ENCODE measurements around the gene ALPL. TPM values are rescaled to one million over a fixed set of nuclear protein-coding genes. Genes with fewer than 3 reads are reported as not detected.

ALPL gene
- total RNA-seq, 4 donors from 2014 or later: 1.6 to 8.6 (median 1.8) TPM

DNA sequence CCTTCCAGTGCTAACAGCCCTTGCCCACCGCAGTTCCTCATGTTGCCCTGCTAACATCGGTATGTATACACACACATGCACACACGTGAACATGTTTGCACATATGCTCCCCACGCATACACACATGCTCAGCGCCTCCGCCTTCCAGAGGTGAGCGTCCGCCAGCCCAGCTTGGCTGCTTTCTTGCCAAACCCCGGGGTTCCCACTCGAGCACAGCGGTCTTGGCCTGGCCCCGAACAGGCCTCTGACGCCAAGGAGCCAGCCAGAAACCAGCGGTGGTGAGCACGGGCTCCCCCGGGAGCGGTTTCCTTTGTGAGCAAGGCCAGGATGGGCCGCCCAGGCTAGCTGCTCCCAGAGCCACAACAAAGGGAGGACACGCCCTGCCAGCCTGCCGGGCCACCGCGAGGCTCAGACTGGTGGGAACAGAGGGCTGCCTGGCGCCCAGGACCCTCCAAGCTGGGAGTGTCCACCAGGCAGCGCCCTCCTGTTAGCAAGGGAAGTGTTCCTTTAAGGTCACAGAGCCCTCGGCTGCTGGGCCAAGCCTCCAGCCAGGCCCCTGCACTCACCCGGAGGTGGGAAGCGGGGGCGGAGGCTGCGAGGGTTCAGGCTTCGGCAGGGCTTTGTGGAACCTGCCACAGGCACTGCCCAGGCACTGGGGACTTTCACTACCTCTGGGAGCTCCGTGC is 65.4 kb downstream of the ALPL start:
- H3K27me3 ChIP-seq: peaks cover 4% of the 10 kb centered on the region
- H3K4me1 ChIP-seq: peaks cover 0 to 12% (median 3%) of the 10 kb centered on the region in 4 donors
- H3K27ac ChIP-seq: peak overlapping the region in 3 of 4 donors; percentile 38 to 43 (median 41)
- no peaks in the 10 kb centered on the region for H3K9me3 ChIP-seq
- no peaks in the 10 kb centered on the region for H3K36me3 ChIP-seq
- TF ChIP-seq, protein P1, sequence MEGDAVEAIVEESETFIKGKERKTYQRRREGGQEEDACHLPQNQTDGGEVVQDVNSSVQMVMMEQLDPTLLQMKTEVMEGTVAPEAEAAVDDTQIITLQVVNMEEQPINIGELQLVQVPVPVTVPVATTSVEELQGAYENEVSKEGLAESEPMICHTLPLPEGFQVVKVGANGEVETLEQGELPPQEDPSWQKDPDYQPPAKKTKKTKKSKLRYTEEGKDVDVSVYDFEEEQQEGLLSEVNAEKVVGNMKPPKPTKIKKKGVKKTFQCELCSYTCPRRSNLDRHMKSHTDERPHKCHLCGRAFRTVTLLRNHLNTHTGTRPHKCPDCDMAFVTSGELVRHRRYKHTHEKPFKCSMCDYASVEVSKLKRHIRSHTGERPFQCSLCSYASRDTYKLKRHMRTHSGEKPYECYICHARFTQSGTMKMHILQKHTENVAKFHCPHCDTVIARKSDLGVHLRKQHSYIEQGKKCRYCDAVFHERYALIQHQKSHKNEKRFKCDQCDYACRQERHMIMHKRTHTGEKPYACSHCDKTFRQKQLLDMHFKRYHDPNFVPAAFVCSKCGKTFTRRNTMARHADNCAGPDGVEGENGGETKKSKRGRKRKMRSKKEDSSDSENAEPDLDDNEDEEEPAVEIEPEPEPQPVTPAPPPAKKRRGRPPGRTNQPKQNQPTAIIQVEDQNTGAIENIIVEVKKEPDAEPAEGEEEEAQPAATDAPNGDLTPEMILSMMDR (IDR thresholded peaks at IDR 0.05): no peak
- TF ChIP-seq POLR2AphosphoS5 (IDR thresholded peaks at IDR 0.05) (no peak), POLR2A (IDR thresholded peaks at IDR 0.05) (no peak), EP300 (IDR thresholded peaks at IDR 0.05; ENCODE audit: low read depth) (no peak)
- DNase-seq: no peak
- WGBS, 2 donors (ENCODE audit: low coverage in 1 of 2): 34% methylated on average over 23 of the region's 31 CpGs; no CpG with 5 or more reads in 1 of the 2 donors
- intact Hi-C loops (cut with DNase I; ENCODE audit: low total_unique reads): loop anchor here (5.0 kb wide), 1 partner anchor 1688 kb away; no protein-coding TSS in a partner anchor
- H3K4me3 ChIP-seq: no peak overlapping the region
- in situ Hi-C loops (cut with MboI; ENCODE audit: low pct_ligation_motif_present in 1 of 4, low pct_unique_long_range_greater_than_20kb in 1 of 4, low sequenced_read_pairs in 3 of 4): no loop called here

GRCh38 chr1:21575351-21575942 is 66.2 kb downstream of the ALPL start:
- in situ Hi-C loops (cut with MboI; ENCODE audit: low pct_ligation_motif_present in 1 of 4, low pct_unique_long_range_greater_than_20kb in 1 of 4, low sequenced_read_pairs in 3 of 4): no loop called here
- H3K4me3 ChIP-seq: no peak overlapping the region
- 91% methylated on average over 18 of the region's 18 CpGs; no CpG with 5 or more reads in 1 of the 2 donors for WGBS, 2 donors (ENCODE audit: low coverage in 1 of 2)
- H3K9me3 ChIP-seq: no peaks in the 10 kb centered on the region
- H3K36me3 ChIP-seq: no peaks in the 10 kb centered on the region
- peaks cover 0 to 12% (median 3%) of the 10 kb centered on the region in 4 donors for H3K4me1 ChIP-seq
- TF ChIP-seq POLR2AphosphoS5 (IDR thresholded peaks at IDR 0.05) (no peak), POLR2A (IDR thresholded peaks at IDR 0.05) (no peak), EP300 (IDR thresholded peaks at IDR 0.05; ENCODE audit: low read depth) (no peak)
- TF ChIP-seq, protein P1 (IDR thresholded peaks at IDR 0.05): no peak
- peaks cover 4% of the 10 kb centered on the region for H3K27me3 ChIP-seq
- no peak for DNase-seq
- intact Hi-C loops (cut with DNase I; ENCODE audit: low total_unique reads): no loop called here
- no peak overlapping the region for H3K27ac ChIP-seq

- WGBS, 2 donors (ENCODE audit: low coverage in 1 of 2): 89 to 95% methylated on average over 4 to 7 of the region's 7 CpGs
- TF ChIP-seq, protein P1 (IDR thresholded peaks at IDR 0.05): no peak
- no peak for TF ChIP-seq POLR2AphosphoS5 (IDR thresholded peaks at IDR 0.05)
- TF ChIP-seq EP300 (IDR thresholded peaks at IDR 0.05; ENCODE audit: low read depth): no peak
- TF ChIP-seq POLR2A (IDR thresholded peaks at IDR 0.05): no peak
- H3K9me3 ChIP-seq: no peaks in the 10 kb centered on the region
- H3K4me3 ChIP-seq: no peak overlapping the region
- DNase-seq: no peak
- peaks cover 0 to 12% (median 3%) of the 10 kb centered on the region in 4 donors for H3K4me1 ChIP-seq
- intact Hi-C loops (cut with DNase I; ENCODE audit: low total_unique reads): no loop called here
- in situ Hi-C loops (cut with MboI; ENCODE audit: low pct_ligation_motif_present in 1 of 4, low pct_unique_long_range_greater_than_20kb in 1 of 4, low sequenced_read_pairs in 3 of 4): no loop called here
- no peak overlapping the region for H3K27ac ChIP-seq
- no peaks in the 10 kb centered on the region for H3K36me3 ChIP-seq
- peaks cover 4% of the 10 kb centered on the region for H3K27me3 ChIP-seq
Observed at GRCh38 chr1:21576031-21576797, 67.0 kb downstream of the ALPL start.

GRCh38 chr1:21576798-21577187 is 67.6 kb downstream of the ALPL start:
- H3K36me3 ChIP-seq: no peaks in the 10 kb centered on the region
- TF ChIP-seq POLR2AphosphoS5 (IDR thresholded peaks at IDR 0.05) (no peak), EP300 (IDR thresholded peaks at IDR 0.05; ENCODE audit: low read depth) (no peak), POLR2A (IDR thresholded peaks at IDR 0.05) (no peak)
- TF ChIP-seq, protein P1 (IDR thresholded peaks at IDR 0.05): no peak
- in situ Hi-C loops (cut with MboI; ENCODE audit: low pct_ligation_motif_present in 1 of 4, low pct_unique_long_range_greater_than_20kb in 1 of 4, low sequenced_read_pairs in 3 of 4) (no loop called here), intact Hi-C loops (cut with DNase I; ENCODE audit: low total_unique reads) (no loop called here)
- no peak overlapping the region for H3K4me3 ChIP-seq
- no peak for DNase-seq
- H3K27ac ChIP-seq: no peak overlapping the region
- H3K9me3 ChIP-seq: no peaks in the 10 kb centered on the region
- H3K27me3 ChIP-seq: peaks cover 4% of the 10 kb centered on the region
- whole genome bisulfite sequencing, 2 donors (ENCODE audit: low coverage in 1 of 2): 87% methylated on average over 5 of the region's 5 CpGs; no CpG with 5 or more reads in 1 of the 2 donors
- peaks cover 0 to 12% (median 3%) of the 10 kb centered on the region in 4 donors for H3K4me1 ChIP-seq
